Ovary (tissue), 9 donors: ENCODE data around the gene ZSCAN22. TPM values are rescaled to one million over a fixed set of nuclear protein-coding genes. Genes with fewer than 3 reads are reported as not detected.
A peak's percentile ranks its signal among the peaks of the same experiment; 100 is the strongest.

ENCODE experiments used
- DNase-seq, 5 donors: peaks; one replicate each; pipeline ENCODE4 v3.0.0-alpha.2; 2019 to 2020
- H3K27ac ChIP-seq, 2 donors: fragments of 200-600 bp; one replicate each; pipeline versions ENCODE4 v1.5.1 to v1.8.0; 2019 to 2022
- H3K27me3 ChIP-seq: fragments of 200-600 bp; one replicate; pipeline ENCODE4 v1.8.0; 2022
- H3K36me3 ChIP-seq: fragments of 200-600 bp; sonication (generic); one replicate; pipeline ENCODE4 v1.5.1; 2019
- H3K4me1 ChIP-seq: one replicate; pipeline ENCODE4 v1.8.1; 2013; ENCODE audit warnings: mild to moderate bottlenecking, moderate library complexity; ENCODE audit not compliant: insufficient read depth
- H3K4me3 ChIP-seq: fragments of 200-600 bp; sonication (generic); one replicate; pipeline ENCODE4 v1.5.1; 2017
- H3K9me3 ChIP-seq, 2 donors: fragments of 200-600 bp in 1 of 2; sonication (generic) in 1 of 2; one replicate each; pipeline versions ENCODE4 v1.5.1 to v1.8.1; 2013 to 2019; ENCODE audit warnings: mild to moderate bottlenecking in 1 of 2, moderate library complexity in 1 of 2
- EP300 ChIP-seq: sonication (generic); formaldehyde crosslinking; IDR thresholded peaks from one replicate; pipeline ENCODE4 v1.6.1; 2017; ENCODE audit warnings: antibody characterized with exemption
- POLR2A ChIP-seq: fragments of 450-650 bp; IDR thresholded peaks from one replicate; pipeline ENCODE4 v1.6.1; 2017; ENCODE audit warnings: antibody characterized with exemption, mild to moderate bottlenecking, moderate library complexity
- WGBS, 3 donors: extraction: QIAGEN DNeasy Blood & Tissue Kit in 1 of 3; methylation state at CpG; one replicate each; pipeline versions ENCODE4 v1.1.5 to v1.1.7; 2013 to 2017; 5-methylcytosine and 5-hydroxymethylcytosine counted together
- intact Hi-C, 4 donors: fragments of 100-400 bp; cut with DNase I; formaldehyde crosslinking; loops; one replicate each; pipeline versions ENCODE4 v1.11.0 to v1.15.1; 2022 to 2023
- polyA plus RNA-seq, 2 donors: library from polyadenylated mRNA; stranded (reverse); fragments of 200-250 nt in 1 of 2; fragments of 350-450 nt in 1 of 2; fragmentation: Illumina TruSeq in 1 of 2; extraction: RNeasy Lipid Tissue Mini Kit (QIAGEN cat#74804) in 1 of 2; gene quantifications; one replicate each; pipeline ENCODE4 v1.2.3, GENCODE V29; 2013 to 2014
- total RNA-seq, 7 donors: library from RNA; depleted of rRNA in 2 of 7; stranded (reverse); fragments of >200 nt in 2 of 7; fragmentation: NEBNext Ultra II Directional in 3 of 7; extraction: Animal tissue kit (Norgen Biotek cat#: 25700) in 3 of 7; gene quantifications; one replicate each; pipeline versions ENCODE4 v1.1.0 to v1.2.4, GENCODE V29; 2016 to 2023
- TF ChIP-seq, protein P1 (sequence below), 3 donors: fragments of 450-650 bp in 2 of 3; fragments of 200-600 bp in 1 of 3; IDR thresholded peaks; one replicate each; pipeline versions ENCODE4 v1.5.1 to v1.8.0; 2016 to 2022; ENCODE audit warnings: antibody characterized with exemption in 3 of 3, mild to moderate bottlenecking in 1 of 3
- donor health status: DM: no; HTN: no; CAD: no; lungs with moderate emphysema.
- donor health status: DM: no; HTN: no; CAD: no.
- donor health status: Bipolar disorder and iron deficiency.
- donor health status: DM: yes; HTN: yes; CAD: no.
- donor health status: DM: no; HTN: no; CAD: no.
- donor health status: DM: yes; HTN: yes; CAD: no.

ZSCAN22 gene
- total and polyA plus RNA-seq, 9 donors: 1.1 to 6.1 (median 4.1) TPM

DNA sequence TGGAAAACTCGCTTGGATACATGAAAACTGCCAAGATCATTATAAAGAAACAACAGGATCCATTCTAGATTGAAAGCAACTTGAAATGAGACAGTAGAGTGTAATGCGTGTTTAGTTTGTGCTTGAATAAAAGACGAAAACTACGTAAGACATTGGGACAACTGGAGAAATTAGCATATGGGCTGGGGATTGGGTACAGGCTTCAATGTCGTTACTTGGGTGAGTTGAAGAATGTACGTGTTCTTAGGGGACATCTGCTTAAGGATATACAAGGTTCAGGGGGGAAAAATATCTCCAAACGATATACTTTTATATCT, 22.1 kb upstream of the ZSCAN22 start:
- H3K27ac ChIP-seq: peak overlapping the region in 1 of 2 donors; percentile 56
- peaks cover 2% of the 10 kb centered on the region for H3K4me1 ChIP-seq
- no peaks in the 10 kb centered on the region for H3K9me3 ChIP-seq
- no peaks in the 10 kb centered on the region for H3K36me3 ChIP-seq
- TF ChIP-seq, protein P1, sequence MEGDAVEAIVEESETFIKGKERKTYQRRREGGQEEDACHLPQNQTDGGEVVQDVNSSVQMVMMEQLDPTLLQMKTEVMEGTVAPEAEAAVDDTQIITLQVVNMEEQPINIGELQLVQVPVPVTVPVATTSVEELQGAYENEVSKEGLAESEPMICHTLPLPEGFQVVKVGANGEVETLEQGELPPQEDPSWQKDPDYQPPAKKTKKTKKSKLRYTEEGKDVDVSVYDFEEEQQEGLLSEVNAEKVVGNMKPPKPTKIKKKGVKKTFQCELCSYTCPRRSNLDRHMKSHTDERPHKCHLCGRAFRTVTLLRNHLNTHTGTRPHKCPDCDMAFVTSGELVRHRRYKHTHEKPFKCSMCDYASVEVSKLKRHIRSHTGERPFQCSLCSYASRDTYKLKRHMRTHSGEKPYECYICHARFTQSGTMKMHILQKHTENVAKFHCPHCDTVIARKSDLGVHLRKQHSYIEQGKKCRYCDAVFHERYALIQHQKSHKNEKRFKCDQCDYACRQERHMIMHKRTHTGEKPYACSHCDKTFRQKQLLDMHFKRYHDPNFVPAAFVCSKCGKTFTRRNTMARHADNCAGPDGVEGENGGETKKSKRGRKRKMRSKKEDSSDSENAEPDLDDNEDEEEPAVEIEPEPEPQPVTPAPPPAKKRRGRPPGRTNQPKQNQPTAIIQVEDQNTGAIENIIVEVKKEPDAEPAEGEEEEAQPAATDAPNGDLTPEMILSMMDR (IDR thresholded peaks at IDR 0.05): no peak
- TF ChIP-seq POLR2A (no peak), EP300 (no peak)
- no peaks in the 10 kb centered on the region for H3K27me3 ChIP-seq
- DNase-seq: no peak
- peak overlapping the region; percentile 89 for H3K4me3 ChIP-seq
- WGBS, 3 donors: 11 to 13% (median 12%) methylated on average over 7 of the region's 7 CpGs
- intact Hi-C loops: no loop called here

DNA sequence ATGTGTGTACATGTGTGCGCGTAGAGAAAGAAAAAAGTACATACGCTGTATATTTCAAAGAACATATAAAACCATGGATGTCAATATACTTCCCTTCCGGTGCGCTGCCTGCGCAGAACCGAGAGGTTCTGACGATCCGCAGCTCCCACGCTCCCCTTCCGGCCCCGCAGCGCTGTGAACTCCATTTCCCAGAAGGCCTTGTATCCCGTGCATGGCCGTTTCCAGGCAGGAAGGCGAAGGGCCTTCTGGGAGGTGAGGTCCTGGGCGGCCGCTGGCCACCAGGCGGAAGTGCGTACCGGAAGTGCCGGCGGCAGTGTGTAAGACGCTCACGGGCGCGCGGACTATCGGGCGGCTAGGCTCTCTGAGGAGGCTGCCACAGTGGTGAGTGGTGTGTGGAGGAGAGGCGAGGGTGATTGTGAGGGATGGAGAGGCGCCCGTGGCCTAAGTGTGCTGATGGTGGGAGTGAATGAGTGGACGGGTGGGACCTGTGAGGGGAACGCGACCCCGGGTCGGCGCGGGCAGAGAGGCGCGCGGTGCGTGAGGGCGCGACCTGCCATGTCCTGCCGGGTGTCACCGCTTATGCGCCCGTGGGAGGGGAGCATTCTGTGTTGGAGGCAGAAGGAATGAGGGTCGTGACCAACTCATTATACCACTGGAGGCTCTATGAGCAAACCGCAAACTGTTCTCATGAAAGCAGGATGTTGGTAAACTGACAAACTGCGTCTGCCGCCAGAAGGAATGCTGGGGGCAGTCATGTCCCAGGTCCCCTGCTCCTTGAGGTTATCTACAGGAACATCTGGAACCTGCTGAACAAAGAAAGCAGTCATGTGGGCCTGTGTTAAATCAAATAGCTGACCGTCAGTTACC, 21.5 kb upstream of the ZSCAN22 start, which contains the start of gene ERVK3-1:
Gene ERVK3-1, plus strand, starts transcription at position 313 of the 867 bp plus-strand sequence. CDS start 6,792 bp downstream, outside the sequence.
- intact Hi-C loops: no loop called here
- Histone ChIP-seq H3K27ac (peak within 1 kb of the TSS in 1 of 2 donors; percentile 56), H3K4me3 (peak within 1 kb of the TSS; percentile 89), H3K36me3 (no peaks in the 10 kb centered on the region), H3K27me3 (no peaks in the 10 kb centered on the region), H3K4me1 (peaks cover 2% of the 10 kb centered on the region), H3K9me3 (no peaks in the 10 kb centered on the region)
- 0 to 1% (median 0%) methylated on average over 55 of the region's 55 CpGs for WGBS, 3 donors
- TF ChIP-seq EP300: peak; percentile 77
- TF ChIP-seq, protein P1 (IDR thresholded peaks at IDR 0.05): peak; percentile 27 to 77 (median 62)
- peak; percentile 85 for TF ChIP-seq POLR2A
- DNase-seq: peak; percentile 92 to 96 (median 93)

DNA sequence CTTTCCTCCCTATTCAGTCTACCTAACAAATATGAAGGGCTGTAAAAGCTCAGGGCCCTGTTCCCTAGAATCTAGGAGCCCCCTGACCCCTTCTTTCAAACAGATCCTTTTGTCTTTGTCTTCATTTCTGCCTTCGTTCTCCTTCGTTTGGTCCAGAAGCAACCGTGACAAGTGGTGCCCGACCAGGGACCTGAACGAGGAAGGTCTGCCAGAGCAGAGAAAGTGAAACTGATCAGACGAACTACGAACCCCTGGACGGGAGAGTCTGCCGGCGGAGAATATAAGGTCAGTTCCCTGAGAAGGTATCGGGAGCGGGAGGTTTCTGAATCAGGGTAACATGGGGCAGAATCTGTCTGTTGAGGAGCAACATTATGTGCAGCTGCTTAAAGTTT, 20.9 kb upstream of the ZSCAN22 start:
- Histone ChIP-seq H3K9me3 (no peaks in the 10 kb centered on the region), H3K36me3 (no peaks in the 10 kb centered on the region), H3K4me3 (peak overlapping the region; percentile 89), H3K4me1 (peaks cover 2% of the 10 kb centered on the region), H3K27ac (no peak overlapping the region), H3K27me3 (no peaks in the 10 kb centered on the region)
- TF ChIP-seq, protein P1 (IDR thresholded peaks at IDR 0.05): no peak
- no peak for TF ChIP-seq POLR2A
- TF ChIP-seq EP300: no peak
- 59 to 75% (median 68%) methylated on average over 12 of the region's 12 CpGs for WGBS, 3 donors
- intact Hi-C loops: no loop called here
- no peak for DNase-seq

DNA sequence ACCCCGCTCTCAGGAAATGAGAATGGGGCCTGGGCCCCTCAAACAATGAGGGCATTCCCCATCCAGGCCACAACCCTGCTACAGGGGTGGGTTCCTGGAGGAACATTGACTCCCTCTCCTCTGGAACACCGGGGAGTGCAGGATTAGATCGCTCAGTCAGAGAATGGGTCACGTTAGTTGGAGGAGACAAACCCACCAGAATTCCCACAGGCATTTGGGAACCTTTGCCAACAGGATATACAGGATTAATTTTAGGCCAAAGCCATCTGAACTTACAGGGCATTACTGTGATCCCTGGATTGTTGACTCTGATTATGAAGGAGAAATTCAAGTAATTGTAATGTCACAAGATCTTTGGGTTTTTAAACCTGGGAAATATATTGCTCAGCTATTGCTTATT, 19.1 kb upstream of the ZSCAN22 start:
- intact Hi-C loops: no loop called here
- TF ChIP-seq, protein P1 (IDR thresholded peaks at IDR 0.05): no peak
- TF ChIP-seq POLR2A (no peak), EP300 (no peak)
- H3K36me3 ChIP-seq: no peaks in the 10 kb centered on the region

More for the DNA sequence above, 19.1 kb upstream of the ZSCAN22 start:
- no peak overlapping the region for H3K4me3 ChIP-seq
- WGBS, 3 donors: 91 to 97% (median 91%) methylated on average over 4 of the region's 4 CpGs
- H3K4me1 ChIP-seq: peaks cover 2% of the 10 kb centered on the region
- no peak for DNase-seq
- H3K27ac ChIP-seq: no peak overlapping the region
- no peaks in the 10 kb centered on the region for H3K9me3 ChIP-seq
- H3K27me3 ChIP-seq: no peaks in the 10 kb centered on the region
